ENCODE results near the gene PABPN1.

PABPN1 gene

GRCh38 chr14:23326491-23327332, 5.5 kb downstream of the PABPN1 start:
- in situ Hi-C loops (cut with MboI; ENCODE audit: low sequenced_read_pairs, unreplicated experiment), result no loop called here
- DNase-seq (ENCODE audit: low spot score), result no peak

GRCh38 chr14:23327947-23328744, 6.9 kb downstream of the PABPN1 start:
- DNase-seq (ENCODE audit: low spot score), result peak; percentile 87
- in situ Hi-C loops (cut with MboI; ENCODE audit: low sequenced_read_pairs, unreplicated experiment), result no loop called here
- TF ChIP-seq, protein P1, sequence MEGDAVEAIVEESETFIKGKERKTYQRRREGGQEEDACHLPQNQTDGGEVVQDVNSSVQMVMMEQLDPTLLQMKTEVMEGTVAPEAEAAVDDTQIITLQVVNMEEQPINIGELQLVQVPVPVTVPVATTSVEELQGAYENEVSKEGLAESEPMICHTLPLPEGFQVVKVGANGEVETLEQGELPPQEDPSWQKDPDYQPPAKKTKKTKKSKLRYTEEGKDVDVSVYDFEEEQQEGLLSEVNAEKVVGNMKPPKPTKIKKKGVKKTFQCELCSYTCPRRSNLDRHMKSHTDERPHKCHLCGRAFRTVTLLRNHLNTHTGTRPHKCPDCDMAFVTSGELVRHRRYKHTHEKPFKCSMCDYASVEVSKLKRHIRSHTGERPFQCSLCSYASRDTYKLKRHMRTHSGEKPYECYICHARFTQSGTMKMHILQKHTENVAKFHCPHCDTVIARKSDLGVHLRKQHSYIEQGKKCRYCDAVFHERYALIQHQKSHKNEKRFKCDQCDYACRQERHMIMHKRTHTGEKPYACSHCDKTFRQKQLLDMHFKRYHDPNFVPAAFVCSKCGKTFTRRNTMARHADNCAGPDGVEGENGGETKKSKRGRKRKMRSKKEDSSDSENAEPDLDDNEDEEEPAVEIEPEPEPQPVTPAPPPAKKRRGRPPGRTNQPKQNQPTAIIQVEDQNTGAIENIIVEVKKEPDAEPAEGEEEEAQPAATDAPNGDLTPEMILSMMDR (IDR thresholded peaks at IDR 0.05; ENCODE audit: borderline replicate concordance, control extremely low read depth, extremely low read depth, insufficient read depth, missing control alignments), result peak; percentile 85

More at GRCh38 chr14:23326491-23327332, 5.5 kb downstream of the PABPN1 start:
- TF ChIP-seq, protein P1 (IDR thresholded peaks at IDR 0.05; ENCODE audit: borderline replicate concordance, control extremely low read depth, extremely low read depth, insufficient read depth, missing control alignments), result no peak

GRCh38 chr14:23335623-23336022, 14.4 kb downstream of the PABPN1 start:
- in situ Hi-C loops (cut with MboI; ENCODE audit: low sequenced_read_pairs, unreplicated experiment), result no loop called here
- TF ChIP-seq, protein P1 (IDR thresholded peaks at IDR 0.05; ENCODE audit: borderline replicate concordance, control extremely low read depth, extremely low read depth, insufficient read depth, missing control alignments), result no peak
- no peak for DNase-seq (ENCODE audit: low spot score)

- DNase-seq (ENCODE audit: low spot score), result no peak
- TF ChIP-seq, protein P1 (IDR thresholded peaks at IDR 0.05; ENCODE audit: borderline replicate concordance, control extremely low read depth, extremely low read depth, insufficient read depth, missing control alignments), result no peak
- in situ Hi-C loops (cut with MboI; ENCODE audit: low sequenced_read_pairs, unreplicated experiment), result no loop called here
Measured at GRCh38 chr14:23339506-23340268, 18.4 kb downstream of the PABPN1 start.

DNA sequence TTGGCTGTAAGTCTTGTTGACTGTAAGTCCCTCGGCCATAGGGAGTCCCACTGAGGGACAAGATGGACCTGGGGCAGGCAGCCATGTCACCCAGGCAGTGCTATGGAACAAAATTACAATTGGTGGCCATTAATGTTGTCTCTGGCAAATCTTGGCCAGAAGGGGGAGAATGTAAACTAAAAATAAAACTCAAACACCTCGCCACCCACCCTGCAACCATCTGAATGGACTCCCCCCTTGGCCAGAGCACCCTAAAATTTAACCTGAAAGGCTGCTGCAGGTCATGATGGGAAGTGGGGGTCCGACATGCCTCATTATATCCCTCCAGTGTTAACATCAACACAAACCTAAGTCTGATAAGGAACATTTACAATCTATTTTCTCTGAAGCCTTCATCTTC, 23.2 kb downstream of the PABPN1 start:
- TF ChIP-seq, protein P1 (IDR thresholded peaks at IDR 0.05; ENCODE audit: borderline replicate concordance, control extremely low read depth, extremely low read depth, insufficient read depth, missing control alignments), result no peak
- in situ Hi-C loops (cut with MboI; ENCODE audit: low sequenced_read_pairs, unreplicated experiment), result no loop called here
- no peak for DNase-seq (ENCODE audit: low spot score)

All from GM13976 (cell line).